Activated naive CD4-positive, alpha-beta T cell treated with anti-CD3 and anti-CD28 coated beads for 36 hours (primary cell): ENCODE measurements around the gene IGSF23. TPM values are rescaled to one million over a fixed set of nuclear protein-coding genes. Genes with fewer than 3 reads are reported as not detected.

Experiments
- CTCF ChIA-PET: fragments of 350-600 bp; sonication (Branson Sonifier 250); formaldehyde crosslinking; loops from one replicate; lab custom pipeline; 2021; ENCODE audit warnings: antibody characterized with exemption; lab: Charles Lee
- DNase-seq: peaks from one replicate; pipeline ENCODE4 v3.0.0-alpha.2; 2020
- H3K27ac Mint-ChIP-seq: one replicate; pipeline ENCODE4 v1.8.0; 2021; ENCODE audit warnings: mild to moderate bottlenecking, mixed read lengths
- H3K27me3 Mint-ChIP-seq: one replicate; pipeline ENCODE4 v1.8.0; 2021; ENCODE audit warnings: low read depth, mixed read lengths
- H3K36me3 Mint-ChIP-seq: one replicate; pipeline ENCODE4 v1.8.0; 2021; ENCODE audit warnings: low read depth, mixed read lengths
- H3K4me1 Mint-ChIP-seq: one replicate; pipeline ENCODE4 v1.8.0; 2021; ENCODE audit warnings: low read depth, mixed read lengths
- H3K4me3 Mint-ChIP-seq: one replicate; pipeline ENCODE4 v1.8.0; 2021; ENCODE audit warnings: mild to moderate bottlenecking, moderate library complexity, mixed read lengths
- H3K9me3 Mint-ChIP-seq: one replicate; pipeline ENCODE4 v1.8.0; 2021; ENCODE audit warnings: mixed read lengths
- intact Hi-C: fragments of 100-400 bp; cut with micrococcal nuclease; formaldehyde crosslinking; loops from one replicate; pipeline ENCODE4 v1.15.1; 2023
- total RNA-seq, 2 experiments: library from RNA; stranded (reverse); gene quantifications; one replicate each; pipeline ENCODE4 v1.2.3, GENCODE V29; 2021

IGSF23 gene
- total RNA-seq, 2 experiments from 2014 or later = not detected

DNA sequence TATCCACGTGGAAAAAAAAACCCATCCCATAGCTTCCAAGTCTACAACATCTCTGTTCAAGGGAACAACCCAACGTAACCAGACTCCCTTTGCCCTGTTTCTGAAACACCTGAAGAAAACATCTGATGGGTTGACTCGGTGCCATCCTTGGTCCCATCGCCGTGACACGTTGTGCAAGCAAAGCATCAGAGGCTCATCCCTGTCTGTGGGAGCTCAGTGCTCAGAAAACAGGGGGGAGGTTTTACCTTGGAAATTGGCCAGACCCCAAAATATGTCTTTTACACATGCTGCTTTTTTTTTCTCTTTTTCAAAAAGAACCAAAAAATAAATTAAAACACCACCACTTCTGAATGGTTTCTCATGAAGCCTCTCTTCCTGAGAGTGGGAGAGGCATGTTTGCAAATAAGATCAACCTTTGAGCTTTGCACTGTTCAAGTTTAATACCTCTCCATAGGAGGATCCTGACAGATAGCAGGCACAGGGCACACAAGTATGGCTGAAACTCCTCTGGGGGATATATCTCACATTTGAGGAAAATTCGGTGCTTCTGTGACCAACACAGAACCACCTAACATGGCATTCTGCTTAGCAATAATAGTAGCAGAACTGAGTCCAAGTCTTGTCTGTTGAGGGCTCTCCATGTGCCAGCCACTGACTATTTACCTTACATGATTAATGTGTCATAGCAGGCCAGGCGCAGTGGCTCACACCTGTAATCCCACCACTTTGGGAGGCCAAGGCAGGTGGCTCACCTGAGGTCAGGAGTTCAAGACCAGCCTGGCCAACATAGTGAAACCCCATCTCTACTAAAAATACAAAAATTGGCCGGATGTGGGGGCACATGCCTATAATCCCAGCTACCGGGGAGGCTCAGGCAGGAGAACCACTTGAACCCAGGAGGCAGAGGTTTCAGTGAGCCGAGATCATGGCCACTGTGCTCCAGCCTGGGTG is 23.4 kb downstream of the IGSF23 start:
- CTCF ChIA-PET = interaction anchor here (1.4 kb wide), 1 partner anchor 16 kb away, joined by 3 read pairs; no protein-coding TSS in a partner anchor
- Mint-ChIP-seq H3K4me3 (no peak overlapping the region), H3K4me1 (no peaks in the 10 kb centered on the region), H3K9me3 (peaks cover 3% of the 10 kb centered on the region), H3K36me3 (no peaks in the 10 kb centered on the region), H3K27me3 (peaks cover 3% of the 10 kb centered on the region), H3K27ac (no peak overlapping the region)
- no peak for DNase-seq
- intact Hi-C loops = no loop called here

DNA sequence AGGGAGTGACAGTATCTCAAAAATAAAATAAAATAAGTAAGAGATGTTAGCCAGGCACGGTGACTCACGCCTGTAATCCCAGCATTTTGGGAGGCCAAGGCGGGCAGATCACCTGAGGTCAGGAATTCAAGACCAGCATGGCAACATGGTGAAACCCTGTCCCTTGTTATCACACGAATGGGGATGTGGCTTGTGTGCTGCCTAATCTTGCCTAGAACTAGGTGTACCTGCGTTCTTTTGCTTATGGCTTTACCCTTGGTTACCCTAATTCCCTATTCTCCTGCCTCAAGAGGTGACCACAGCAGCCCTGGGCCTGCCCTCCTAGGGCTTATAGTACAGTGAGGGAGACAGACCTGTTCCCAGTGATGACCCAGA is 24.0 kb downstream of the IGSF23 start:
- no peaks in the 10 kb centered on the region for H3K36me3 Mint-ChIP-seq
- CTCF ChIA-PET = no interaction called here
- H3K4me1 Mint-ChIP-seq = no peaks in the 10 kb centered on the region
- peaks cover 3% of the 10 kb centered on the region for H3K27me3 Mint-ChIP-seq
- H3K27ac Mint-ChIP-seq = no peak overlapping the region
- intact Hi-C loops = no loop called here
- no peak overlapping the region for H3K4me3 Mint-ChIP-seq
- H3K9me3 Mint-ChIP-seq = peaks cover 3% of the 10 kb centered on the region
- no peak for DNase-seq

DNA sequence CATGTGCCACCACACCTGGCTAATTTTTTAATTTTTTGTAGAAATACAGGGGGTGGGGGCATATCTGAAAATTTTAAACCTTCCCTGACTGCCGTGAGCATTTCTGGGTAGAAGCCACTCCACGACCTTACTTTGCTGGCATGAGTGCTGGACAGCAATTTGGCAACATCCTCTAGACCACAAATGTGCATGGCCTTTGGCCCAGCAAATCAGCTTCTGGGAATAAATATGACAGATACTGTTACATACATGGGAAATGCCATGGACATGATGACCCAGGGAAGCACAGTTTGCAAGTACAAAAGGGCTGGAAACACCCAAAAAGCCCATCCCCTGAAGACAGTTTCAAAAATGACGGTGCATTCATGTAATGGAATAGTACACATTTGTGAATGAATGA is 27.2 kb downstream of the IGSF23 start:
- Mint-ChIP-seq H3K4me1 (peaks cover 2% of the 10 kb centered on the region), H3K9me3 (no peaks in the 10 kb centered on the region), H3K36me3 (no peaks in the 10 kb centered on the region), H3K4me3 (no peak overlapping the region), H3K27me3 (peaks cover 6% of the 10 kb centered on the region), H3K27ac (no peak overlapping the region)
- DNase-seq = no peak
- CTCF ChIA-PET = interaction anchor here (0.8 kb wide), 1 partner anchor 14 kb away, joined by 3 read pairs; no protein-coding TSS in a partner anchor
- intact Hi-C loops = no loop called here

DNA sequence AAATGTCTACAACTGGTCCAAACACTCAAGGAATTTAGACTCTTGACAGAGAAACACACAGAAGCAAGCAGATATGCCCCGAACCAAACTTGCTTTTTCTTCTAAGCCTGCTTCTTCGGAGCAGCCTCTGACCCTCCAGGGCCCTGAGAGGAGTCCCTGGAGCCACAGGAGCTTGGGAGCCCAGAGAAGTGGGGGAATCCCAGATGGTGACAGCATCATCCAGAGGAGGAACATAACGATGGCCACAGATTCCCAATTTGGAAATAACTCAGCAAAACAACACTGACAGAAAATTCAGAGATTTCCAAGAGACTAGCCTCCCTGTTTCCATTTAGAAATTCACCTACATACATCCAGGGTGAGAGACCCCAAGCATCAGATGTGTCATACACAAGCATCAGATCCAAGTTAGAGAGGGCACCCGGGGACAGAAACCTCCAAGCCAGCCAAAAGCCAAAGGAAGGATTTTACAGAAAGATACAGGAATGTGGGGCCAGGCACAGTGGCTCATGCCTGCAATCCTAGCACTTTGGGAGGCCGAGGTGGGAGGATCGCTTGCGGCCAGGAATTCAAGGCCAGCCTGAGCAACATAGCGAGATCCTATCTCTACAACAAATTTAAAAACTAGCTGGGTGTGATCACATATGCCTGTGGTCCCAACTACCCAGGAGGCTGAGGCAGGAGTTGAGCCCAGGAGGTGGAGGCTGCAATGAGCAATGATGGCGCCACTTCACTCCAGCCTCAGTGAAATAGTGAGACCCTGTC is 28.3 kb downstream of the IGSF23 start:
- DNase-seq = no peak
- Mint-ChIP-seq H3K9me3 (no peaks in the 10 kb centered on the region), H3K4me1 (peaks cover 2% of the 10 kb centered on the region), H3K27ac (no peak overlapping the region), H3K4me3 (no peak overlapping the region), H3K27me3 (peaks cover 3% of the 10 kb centered on the region), H3K36me3 (no peaks in the 10 kb centered on the region)
- CTCF ChIA-PET = interaction anchor here (0.6 kb wide), 1 partner anchor 163 kb away, joined by 3 read pairs; no protein-coding TSS in a partner anchor
- intact Hi-C loops = no loop called here

DNA sequence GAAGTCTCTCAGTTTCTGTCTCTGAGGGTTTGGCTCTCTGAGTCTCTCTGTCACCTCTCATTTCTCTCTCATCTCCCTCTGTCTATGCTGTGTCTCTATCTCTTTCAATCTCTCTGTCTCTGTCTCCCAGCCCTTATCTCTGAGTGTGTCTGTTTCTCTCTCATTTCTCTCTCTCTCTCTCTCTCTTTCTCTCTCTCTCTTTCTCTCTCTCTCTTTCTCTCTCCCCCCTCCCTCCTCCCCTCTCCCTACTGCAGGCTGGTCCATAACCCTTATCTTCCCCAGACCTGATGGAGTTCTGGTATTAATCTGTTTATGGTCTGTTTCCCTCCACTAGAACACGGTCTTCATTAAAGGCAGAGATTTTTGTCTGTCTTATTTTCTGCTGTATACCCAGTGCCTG is 29.0 kb downstream of the IGSF23 start:
- CTCF ChIA-PET = interaction anchor here (2.0 kb wide), 1 partner anchor 71 kb away, joined by 8 read pairs; no protein-coding TSS in a partner anchor
- H3K9me3 Mint-ChIP-seq = no peaks in the 10 kb centered on the region
- DNase-seq = no peak
- H3K4me1 Mint-ChIP-seq = peaks cover 2% of the 10 kb centered on the region
- intact Hi-C loops = no loop called here
- H3K27me3 Mint-ChIP-seq = peaks cover 3% of the 10 kb centered on the region
- H3K36me3 Mint-ChIP-seq = peaks cover under 1% of the 10 kb centered on the region
- no peak overlapping the region for H3K27ac Mint-ChIP-seq
- H3K4me3 Mint-ChIP-seq = no peak overlapping the region

DNA sequence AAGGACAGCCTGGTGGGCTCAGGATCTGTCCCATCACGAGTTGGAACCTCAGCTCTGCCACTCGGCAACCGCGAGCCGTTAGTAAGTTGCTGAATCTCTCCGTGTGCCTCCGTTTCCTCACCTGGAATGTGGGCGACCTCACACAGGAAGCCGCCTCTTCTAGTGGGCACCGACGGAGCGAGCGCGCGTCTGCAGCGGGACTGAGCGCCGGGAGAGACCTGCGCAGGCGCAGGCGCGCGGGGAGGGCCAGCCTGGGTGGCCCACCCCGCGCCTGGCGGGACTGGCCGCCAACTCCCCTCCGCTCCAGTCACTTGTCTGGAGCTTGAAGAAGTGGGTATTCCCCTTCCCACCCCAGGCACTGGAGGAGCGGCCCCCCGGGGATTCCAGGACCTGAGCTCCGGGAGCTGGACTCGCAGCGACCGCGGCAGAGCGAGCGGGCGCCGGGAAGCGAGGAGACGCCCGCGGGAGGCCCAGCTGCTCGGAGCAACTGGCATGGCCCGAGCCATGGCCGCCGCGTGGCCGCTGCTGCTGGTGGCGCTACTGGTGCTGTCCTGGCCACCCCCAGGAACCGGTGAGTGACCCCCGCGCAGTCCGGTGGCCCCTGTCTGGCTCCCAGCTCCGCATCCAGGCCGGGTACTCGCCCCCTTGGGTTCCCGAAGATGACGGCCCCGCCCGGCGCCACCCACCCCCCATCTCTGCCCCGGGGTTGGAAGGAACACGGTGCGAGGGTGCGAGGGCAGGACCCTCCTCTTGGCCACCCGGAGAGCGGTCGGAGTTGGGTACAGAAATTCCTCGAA is 30.4 kb downstream of the IGSF23 start, which contains the start of gene PVR:
Gene PVR (plus strand): TSS at position 306 of the 797 bp plus-strand sequence. CDS start 187 bp downstream, at position 493.
- DNase-seq = peak; percentile 43
- H3K4me3 Mint-ChIP-seq = peak within 1 kb of the TSS; percentile 82
- H3K4me1 Mint-ChIP-seq = peaks cover 2% of the 10 kb centered on the region
- no peaks in the 10 kb centered on the region for H3K9me3 Mint-ChIP-seq
- CTCF ChIA-PET = interaction anchor here (0.7 to 2.0 kb wide), 2 partner anchors 13 to 73 kb away, joined by 3 to 8 read pairs; no protein-coding TSS in a partner anchor
- intact Hi-C loops = no loop called here
- H3K27ac Mint-ChIP-seq = peak within 1 kb of the TSS; percentile 71
- peaks cover 1% of the 10 kb centered on the region for H3K36me3 Mint-ChIP-seq
- peaks cover 3% of the 10 kb centered on the region for H3K27me3 Mint-ChIP-seq

DNA sequence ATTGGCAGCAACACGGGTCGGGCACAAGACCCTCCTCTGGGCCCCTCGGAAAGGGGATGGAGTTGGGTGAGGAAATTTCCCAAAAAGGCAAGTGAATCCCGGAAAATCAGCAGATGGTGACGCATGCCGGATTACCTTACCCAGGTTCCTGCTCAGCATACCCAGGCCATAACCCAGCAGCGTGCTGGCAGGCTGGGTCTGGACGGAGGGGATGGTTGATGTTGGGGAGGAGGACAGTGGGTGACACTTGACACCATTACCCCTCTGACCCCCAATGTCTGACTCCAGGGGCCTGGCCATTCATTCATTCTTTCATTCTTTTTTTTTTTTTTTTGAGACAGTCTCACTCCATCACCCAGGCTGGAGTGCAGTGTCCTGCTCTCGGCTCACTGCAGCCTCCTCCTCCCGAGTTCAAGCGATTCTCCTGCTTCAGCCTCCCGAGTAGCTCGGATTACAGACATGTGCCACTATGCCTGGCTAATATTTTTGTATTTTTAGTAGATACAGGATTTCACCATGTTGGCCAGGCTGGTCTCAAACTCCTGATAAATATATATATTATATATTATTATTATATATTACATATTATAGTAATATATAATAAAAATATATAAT is 31.1 kb downstream of the IGSF23 start:
- intact Hi-C loops = no loop called here
- Mint-ChIP-seq H3K27ac (peak overlapping the region; percentile 71), H3K4me1 (peaks cover 2% of the 10 kb centered on the region), H3K27me3 (peaks cover 3% of the 10 kb centered on the region), H3K36me3 (peaks cover 1% of the 10 kb centered on the region), H3K4me3 (peak overlapping the region; percentile 82), H3K9me3 (no peaks in the 10 kb centered on the region)
- CTCF ChIA-PET = interaction anchor here (2.0 kb wide), 1 partner anchor 73 kb away, joined by 8 read pairs; no protein-coding TSS in a partner anchor
- DNase-seq = peak; percentile 23

DNA sequence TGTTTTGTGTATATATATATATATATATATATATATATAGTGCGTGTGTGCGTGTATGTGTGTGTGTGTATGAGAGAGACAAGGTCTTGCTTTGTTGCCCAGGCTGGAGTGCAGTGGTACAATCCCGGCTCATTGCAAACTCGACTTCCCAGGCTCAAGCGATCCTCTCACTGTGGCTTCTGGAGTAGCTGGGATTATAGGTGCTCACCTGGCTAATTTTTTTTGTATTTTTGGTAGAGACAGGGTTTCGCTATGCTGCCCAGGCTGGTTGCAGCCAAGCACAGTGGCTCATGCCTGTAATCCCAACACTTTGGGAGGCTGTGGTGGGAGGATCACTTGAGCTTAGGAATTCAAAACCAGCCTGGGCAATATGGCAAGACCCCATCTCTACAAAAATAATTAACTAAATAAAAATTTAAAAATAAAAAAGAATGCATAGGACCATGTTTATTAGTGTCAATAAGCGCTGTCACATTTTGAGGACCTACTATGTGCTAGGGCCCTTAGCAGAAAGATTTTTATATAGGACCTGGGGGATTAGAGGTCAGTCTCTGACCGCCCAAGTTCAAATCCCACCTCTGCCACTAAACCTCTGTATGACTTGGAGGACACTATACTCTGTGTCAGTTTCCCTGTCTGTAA is 32.2 kb downstream of the IGSF23 start:
- DNase-seq = no peak
- Mint-ChIP-seq H3K4me3 (no peak overlapping the region), H3K4me1 (peaks cover 2% of the 10 kb centered on the region), H3K36me3 (peaks cover 5% of the 10 kb centered on the region), H3K9me3 (no peaks in the 10 kb centered on the region), H3K27me3 (peaks cover 3% of the 10 kb centered on the region), H3K27ac (no peak overlapping the region)
- CTCF ChIA-PET = interaction anchor here (0.5 to 0.7 kb wide), 3 partner anchors 69 to 1605 kb away, joined by 3 to 4 read pairs (median 3); no protein-coding TSS in a partner anchor
- intact Hi-C loops = no loop called here

DNA sequence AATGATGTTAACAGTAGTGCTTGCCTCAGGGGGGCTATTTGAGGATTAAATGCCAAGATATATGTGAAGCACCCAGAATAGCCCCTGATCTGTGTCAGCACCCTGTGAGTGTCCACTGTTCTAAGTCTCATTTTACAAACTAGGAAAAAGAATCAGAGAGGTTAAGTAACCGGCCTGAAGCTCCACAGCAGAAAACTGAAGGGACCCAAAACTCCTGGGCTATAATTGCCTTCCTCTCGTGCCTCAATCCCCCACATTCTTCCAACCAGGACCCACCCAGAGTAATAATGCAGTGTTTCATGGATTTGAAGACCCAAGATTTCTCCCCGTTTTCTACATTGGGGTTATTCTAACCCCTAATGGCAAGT is 32.7 kb downstream of the IGSF23 start:
- no peaks in the 10 kb centered on the region for H3K9me3 Mint-ChIP-seq
- peaks cover 2% of the 10 kb centered on the region for H3K4me1 Mint-ChIP-seq
- H3K27me3 Mint-ChIP-seq = peaks cover 3% of the 10 kb centered on the region
- no peak overlapping the region for H3K27ac Mint-ChIP-seq
- no peak overlapping the region for H3K4me3 Mint-ChIP-seq
- no peak for DNase-seq
- intact Hi-C loops = no loop called here
- H3K36me3 Mint-ChIP-seq = peaks cover 5% of the 10 kb centered on the region
- CTCF ChIA-PET = interaction anchor here (0.5 to 0.6 kb wide), 2 partner anchors 70 to 1605 kb away, joined by 3 to 4 read pairs; no protein-coding TSS in a partner anchor

DNA sequence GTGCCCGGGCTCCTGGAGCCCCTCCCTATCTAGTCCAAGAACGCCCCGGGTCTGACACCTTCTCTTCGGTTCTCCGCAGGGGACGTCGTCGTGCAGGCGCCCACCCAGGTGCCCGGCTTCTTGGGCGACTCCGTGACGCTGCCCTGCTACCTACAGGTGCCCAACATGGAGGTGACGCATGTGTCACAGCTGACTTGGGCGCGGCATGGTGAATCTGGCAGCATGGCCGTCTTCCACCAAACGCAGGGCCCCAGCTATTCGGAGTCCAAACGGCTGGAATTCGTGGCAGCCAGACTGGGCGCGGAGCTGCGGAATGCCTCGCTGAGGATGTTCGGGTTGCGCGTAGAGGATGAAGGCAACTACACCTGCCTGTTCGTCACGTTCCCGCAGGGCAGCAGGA is 33.8 kb downstream of the IGSF23 start:
- no peaks in the 10 kb centered on the region for H3K9me3 Mint-ChIP-seq
- no peak overlapping the region for H3K4me3 Mint-ChIP-seq
- peaks cover 2% of the 10 kb centered on the region for H3K4me1 Mint-ChIP-seq
- CTCF ChIA-PET = no interaction called here
- H3K27me3 Mint-ChIP-seq = peaks cover 3% of the 10 kb centered on the region
- H3K27ac Mint-ChIP-seq = no peak overlapping the region
- DNase-seq = no peak
- H3K36me3 Mint-ChIP-seq = peaks cover 7% of the 10 kb centered on the region
- intact Hi-C loops = no loop called here
